HCT116 (cell line): ENCODE measurements around the gene TTF2.

Source experiments
- CBX3 ChIP-seq: IDR thresholded peaks from 2 replicates; pipeline ENCODE4 v1.6.1; 2012; ENCODE audit warnings: low read depth
- EZH2phosphoT487 ChIP-seq: fragments of 200-600 bp; IDR thresholded peaks from 2 replicates; pipeline ENCODE4 v1.6.1; 2018; ENCODE audit warnings: antibody characterized with exemption, borderline replicate concordance
- JUND ChIP-seq: IDR thresholded peaks from 2 replicates; pipeline ENCODE4 v1.6.1; 2012
- POLR2A ChIP-seq: IDR thresholded peaks from 2 replicates; pipeline ENCODE4 v1.7.0; 2011; ENCODE audit warnings: borderline replicate concordance; ENCODE audit not compliant: insufficient read depth, insufficient read length; ENCODE audit errors: extremely low read depth
- POLR2AphosphoS5 ChIP-seq: IDR thresholded peaks from 2 replicates; pipeline ENCODE4 v1.6.1; 2011; ENCODE audit warnings: mild to moderate bottlenecking, low read depth, low read length, moderate library complexity
- RAD21 ChIP-seq: IDR thresholded peaks from 2 replicates; pipeline ENCODE4 v1.6.1; 2012; ENCODE audit warnings: low read depth, mild to moderate bottlenecking
- REST ChIP-seq: IDR thresholded peaks from 2 replicates; pipeline ENCODE4 v1.6.1; 2012; ENCODE audit warnings: low read depth
- SIN3A ChIP-seq: IDR thresholded peaks from 2 replicates; pipeline ENCODE4 v1.6.1; 2012; ENCODE audit warnings: low read depth
- SP1 ChIP-seq: IDR thresholded peaks from 2 replicates; pipeline ENCODE4 v1.6.1; 2012; ENCODE audit warnings: low read depth
- SRF ChIP-seq: IDR thresholded peaks from 2 replicates; pipeline ENCODE4 v1.6.1; 2012; ENCODE audit warnings: low read depth
- YY1 ChIP-seq: IDR thresholded peaks from 2 replicates; pipeline ENCODE4 v1.6.1; 2011; ENCODE audit warnings: low read length, low read depth, moderate library complexity, mild to moderate bottlenecking; ENCODE audit not compliant: insufficient replicate concordance; ENCODE audit errors: extremely low read depth
- TF ChIP-seq, protein P1 (sequence below): IDR thresholded peaks from 2 replicates; pipeline ENCODE4 v1.6.1; 2012
- TF ChIP-seq, protein P2 (sequence below): IDR thresholded peaks from 2 replicates; pipeline ENCODE4 v1.6.1; 2011; ENCODE audit warnings: mild to moderate bottlenecking, low read length, moderate library complexity; ENCODE audit not compliant: insufficient replicate concordance; ENCODE audit errors: extremely low read depth
- TF ChIP-seq, protein P3 (sequence below), 3 experiments: fragments of 200-600 bp in 1 of 3; sonication (generic) in 1 of 3; IDR thresholded peaks in 2 of 3; conservative IDR thresholded peaks in 1 of 3; 2 replicates each; pipeline ENCODE4 v1.5.1; 2012 to 2017; ENCODE audit warnings: low read depth in 2 of 3, low read length in 2 of 3, antibody characterized with exemption in 1 of 3, borderline replicate concordance in 1 of 3, control low read depth in 1 of 3, mild to moderate bottlenecking in 1 of 3, mixed read lengths in 1 of 3, mixed run types in 1 of 3, moderate library complexity in 1 of 3; ENCODE audit not compliant: insufficient read depth in 1 of 3

- TF ChIP-seq, protein P1, sequence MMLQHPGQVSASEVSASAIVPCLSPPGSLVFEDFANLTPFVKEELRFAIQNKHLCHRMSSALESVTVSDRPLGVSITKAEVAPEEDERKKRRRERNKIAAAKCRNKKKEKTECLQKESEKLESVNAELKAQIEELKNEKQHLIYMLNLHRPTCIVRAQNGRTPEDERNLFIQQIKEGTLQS = no peak
- TF ChIP-seq JUND (no peak), POLR2AphosphoS5 (no peak), REST (no peak), RAD21 (no peak), POLR2A (no peak), SP1 (no peak), SRF (no peak), SIN3A (no peak), EZH2phosphoT487 (no peak), CBX3 (no peak), YY1 (no peak)
- TF ChIP-seq, protein P2, sequence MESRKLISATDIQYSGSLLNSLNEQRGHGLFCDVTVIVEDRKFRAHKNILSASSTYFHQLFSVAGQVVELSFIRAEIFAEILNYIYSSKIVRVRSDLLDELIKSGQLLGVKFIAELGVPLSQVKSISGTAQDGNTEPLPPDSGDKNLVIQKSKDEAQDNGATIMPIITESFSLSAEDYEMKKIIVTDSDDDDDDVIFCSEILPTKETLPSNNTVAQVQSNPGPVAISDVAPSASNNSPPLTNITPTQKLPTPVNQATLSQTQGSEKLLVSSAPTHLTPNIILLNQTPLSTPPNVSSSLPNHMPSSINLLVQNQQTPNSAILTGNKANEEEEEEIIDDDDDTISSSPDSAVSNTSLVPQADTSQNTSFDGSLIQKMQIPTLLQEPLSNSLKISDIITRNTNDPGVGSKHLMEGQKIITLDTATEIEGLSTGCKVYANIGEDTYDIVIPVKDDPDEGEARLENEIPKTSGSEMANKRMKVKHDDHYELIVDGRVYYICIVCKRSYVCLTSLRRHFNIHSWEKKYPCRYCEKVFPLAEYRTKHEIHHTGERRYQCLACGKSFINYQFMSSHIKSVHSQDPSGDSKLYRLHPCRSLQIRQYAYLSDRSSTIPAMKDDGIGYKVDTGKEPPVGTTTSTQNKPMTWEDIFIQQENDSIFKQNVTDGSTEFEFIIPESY = no peak
- TF ChIP-seq, protein P3, sequence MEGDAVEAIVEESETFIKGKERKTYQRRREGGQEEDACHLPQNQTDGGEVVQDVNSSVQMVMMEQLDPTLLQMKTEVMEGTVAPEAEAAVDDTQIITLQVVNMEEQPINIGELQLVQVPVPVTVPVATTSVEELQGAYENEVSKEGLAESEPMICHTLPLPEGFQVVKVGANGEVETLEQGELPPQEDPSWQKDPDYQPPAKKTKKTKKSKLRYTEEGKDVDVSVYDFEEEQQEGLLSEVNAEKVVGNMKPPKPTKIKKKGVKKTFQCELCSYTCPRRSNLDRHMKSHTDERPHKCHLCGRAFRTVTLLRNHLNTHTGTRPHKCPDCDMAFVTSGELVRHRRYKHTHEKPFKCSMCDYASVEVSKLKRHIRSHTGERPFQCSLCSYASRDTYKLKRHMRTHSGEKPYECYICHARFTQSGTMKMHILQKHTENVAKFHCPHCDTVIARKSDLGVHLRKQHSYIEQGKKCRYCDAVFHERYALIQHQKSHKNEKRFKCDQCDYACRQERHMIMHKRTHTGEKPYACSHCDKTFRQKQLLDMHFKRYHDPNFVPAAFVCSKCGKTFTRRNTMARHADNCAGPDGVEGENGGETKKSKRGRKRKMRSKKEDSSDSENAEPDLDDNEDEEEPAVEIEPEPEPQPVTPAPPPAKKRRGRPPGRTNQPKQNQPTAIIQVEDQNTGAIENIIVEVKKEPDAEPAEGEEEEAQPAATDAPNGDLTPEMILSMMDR (IDR thresholded peaks at IDR 0.05 in 2 of 3, conservative IDR thresholded peaks at IDR 0.05 in 1 of 3; ENCODE audit: borderline replicate concordance in 1 of 3, insufficient read depth in 1 of 3, low read depth in 2 of 3, low read length in 2 of 3) = no peak
Measured at GRCh38 chr1:117058810-117059209, 1.3 kb upstream of the TTF2 start.
